Mucosa of descending colon (tissue), 3 donors: ENCODE results near the gene EPHB3. TPM values are rescaled to one million over a fixed set of nuclear protein-coding genes. Genes with fewer than 3 reads are reported as not detected.

ENCODE experiments used
- ATAC-seq: fragments of 200-7000 bp; cut with Tn5 transposase; one replicate; pipeline ENCODE4 v1.9.1; 2020; ENCODE audit warnings: mild to moderate bottlenecking, moderate library complexity
- DNase-seq, 3 donors: peaks; one replicate each; pipeline ENCODE4 v3.0.0-alpha.2; 2020
- H3K36me3 ChIP-seq: fragments of 200-600 bp; one replicate; pipeline ENCODE4 v1.8.0; 2021; ENCODE audit warnings: low read depth, mild to moderate bottlenecking
- H3K4me1 ChIP-seq: fragments of 200-600 bp; one replicate; pipeline ENCODE4 v1.8.0; 2021; ENCODE audit warnings: low read depth, mild to moderate bottlenecking
- H3K4me3 ChIP-seq: fragments of 200-600 bp; one replicate; pipeline ENCODE4 v1.8.0; 2021; ENCODE audit warnings: mild to moderate bottlenecking
- H3K9me3 ChIP-seq: fragments of 200-600 bp; one replicate; pipeline ENCODE4 v1.8.0; 2021; ENCODE audit warnings: mild to moderate bottlenecking
- intact Hi-C, 2 donors: fragments of 100-400 bp; cut with DNase I in 1 of 2; cut with micrococcal nuclease in 1 of 2; formaldehyde crosslinking; loops; one replicate each; pipeline versions ENCODE4 v1.11.0 to v1.11.1; 2022; cut with DNase I, micrococcal nuclease
- total RNA-seq, 3 donors: library from RNA; stranded (reverse); fragmentation: NEBNext Ultra II Directional in 2 of 3; extraction: Animal tissue kit (Norgen Biotek cat#: 25700) in 2 of 3; gene quantifications; one replicate each; pipeline versions ENCODE4 v1.2.1 to v1.2.4, GENCODE V29; 2021 to 2023
- TF ChIP-seq, protein P1 (sequence below): fragments of 200-600 bp; IDR thresholded peaks from one replicate; pipeline ENCODE4 v1.8.0; 2022; ENCODE audit warnings: antibody characterized with exemption, mild to moderate bottlenecking
- donor health status: DM: no; HTN: no; CAD: no; lungs with moderate emphysema.
- donor health status: DM: no; HTN: no; CAD: no.
- donor health status: DM: no; HTN: yes; CAD: no.

Gene EPHB3
- total RNA-seq, 3 donors from 2014 or later = 14.1 to 57.2 (median 33.6) TPM

- peak in 1 of 3 donors; percentile 44 for DNase-seq
- Histone ChIP-seq H3K9me3 (no peaks in the 10 kb centered on the region), H3K4me1 (peaks cover 19% of the 10 kb centered on the region), H3K36me3 (no peaks in the 10 kb centered on the region), H3K4me3 (no peak overlapping the region)
- TF ChIP-seq, protein P1, sequence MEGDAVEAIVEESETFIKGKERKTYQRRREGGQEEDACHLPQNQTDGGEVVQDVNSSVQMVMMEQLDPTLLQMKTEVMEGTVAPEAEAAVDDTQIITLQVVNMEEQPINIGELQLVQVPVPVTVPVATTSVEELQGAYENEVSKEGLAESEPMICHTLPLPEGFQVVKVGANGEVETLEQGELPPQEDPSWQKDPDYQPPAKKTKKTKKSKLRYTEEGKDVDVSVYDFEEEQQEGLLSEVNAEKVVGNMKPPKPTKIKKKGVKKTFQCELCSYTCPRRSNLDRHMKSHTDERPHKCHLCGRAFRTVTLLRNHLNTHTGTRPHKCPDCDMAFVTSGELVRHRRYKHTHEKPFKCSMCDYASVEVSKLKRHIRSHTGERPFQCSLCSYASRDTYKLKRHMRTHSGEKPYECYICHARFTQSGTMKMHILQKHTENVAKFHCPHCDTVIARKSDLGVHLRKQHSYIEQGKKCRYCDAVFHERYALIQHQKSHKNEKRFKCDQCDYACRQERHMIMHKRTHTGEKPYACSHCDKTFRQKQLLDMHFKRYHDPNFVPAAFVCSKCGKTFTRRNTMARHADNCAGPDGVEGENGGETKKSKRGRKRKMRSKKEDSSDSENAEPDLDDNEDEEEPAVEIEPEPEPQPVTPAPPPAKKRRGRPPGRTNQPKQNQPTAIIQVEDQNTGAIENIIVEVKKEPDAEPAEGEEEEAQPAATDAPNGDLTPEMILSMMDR = no peak
- intact Hi-C loops = no loop called here
- ATAC-seq = no peak
These were observed 17.2 kb downstream of the EPHB3 start for GRCh38 chr3:184578822-184579221.

DNA sequence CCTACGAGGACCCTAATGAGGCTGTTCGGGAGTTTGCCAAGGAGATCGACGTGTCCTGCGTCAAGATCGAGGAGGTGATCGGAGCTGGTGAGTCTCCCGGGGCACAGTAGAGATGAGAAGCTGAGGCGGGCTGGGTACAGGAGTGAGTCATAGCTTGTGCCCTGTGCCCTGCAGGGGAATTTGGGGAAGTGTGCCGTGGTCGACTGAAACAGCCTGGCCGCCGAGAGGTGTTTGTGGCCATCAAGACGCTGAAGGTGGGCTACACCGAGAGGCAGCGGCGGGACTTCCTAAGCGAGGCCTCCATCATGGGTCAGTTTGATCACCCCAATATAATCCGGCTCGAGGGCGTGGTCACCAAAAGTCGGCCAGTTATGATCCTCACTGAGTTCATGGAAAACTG is 17.9 kb downstream of the EPHB3 start:
- Histone ChIP-seq H3K9me3 (no peaks in the 10 kb centered on the region), H3K4me1 (peaks cover 25% of the 10 kb centered on the region), H3K36me3 (no peaks in the 10 kb centered on the region), H3K4me3 (no peak overlapping the region)
- ATAC-seq (no peak), DNase-seq (peak in 1 of 3 donors; percentile 50)
- intact Hi-C loops = no loop called here
- TF ChIP-seq, protein P1 = no peak

DNA sequence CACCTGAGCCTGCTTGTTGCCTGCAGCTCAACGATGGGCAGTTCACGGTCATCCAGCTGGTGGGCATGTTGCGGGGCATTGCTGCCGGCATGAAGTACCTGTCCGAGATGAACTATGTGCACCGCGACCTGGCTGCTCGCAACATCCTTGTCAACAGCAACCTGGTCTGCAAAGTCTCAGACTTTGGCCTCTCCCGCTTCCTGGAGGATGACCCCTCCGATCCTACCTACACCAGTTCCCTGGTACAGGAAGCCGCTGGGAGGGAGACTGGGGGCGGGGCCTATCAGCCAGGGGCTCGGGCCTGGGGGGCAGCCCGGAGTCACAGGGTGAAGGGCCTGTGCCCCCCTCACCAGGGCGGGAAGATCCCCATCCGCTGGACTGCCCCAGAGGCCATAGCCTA is 18.8 kb downstream of the EPHB3 start:
- no peaks in the 10 kb centered on the region for H3K9me3 ChIP-seq
- DNase-seq (peak in 1 of 3 donors; percentile 65), ATAC-seq (no peak)
- no peak overlapping the region for H3K4me3 ChIP-seq
- TF ChIP-seq, protein P1 = no peak
- intact Hi-C loops = no loop called here
- peaks cover 25% of the 10 kb centered on the region for H3K4me1 ChIP-seq
- no peaks in the 10 kb centered on the region for H3K36me3 ChIP-seq

GRCh38 chr3:184581331-184581855 is 19.8 kb downstream of the EPHB3 start:
- H3K4me3 ChIP-seq = no peak overlapping the region
- peak in 2 of 3 donors; percentile 41 to 57 for DNase-seq
- ATAC-seq = no peak
- H3K4me1 ChIP-seq = peaks cover 25% of the 10 kb centered on the region
- H3K9me3 ChIP-seq = no peaks in the 10 kb centered on the region
- H3K36me3 ChIP-seq = no peaks in the 10 kb centered on the region
- TF ChIP-seq, protein P1 = no peak
- intact Hi-C loops = no loop called here

- peak; percentile 54 to 56 (median 54) for DNase-seq
- peak; percentile 28 for ATAC-seq
- Histone ChIP-seq H3K4me1 (peaks cover 25% of the 10 kb centered on the region), H3K9me3 (no peaks in the 10 kb centered on the region), H3K4me3 (peak overlapping the region; percentile 9), H3K36me3 (no peaks in the 10 kb centered on the region)
- intact Hi-C loops = no loop called here
- TF ChIP-seq, protein P1 = no peak
These were observed 21.3 kb downstream of the EPHB3 start for GRCh38 chr3:184582646-184583577.
